Parathyroid adenoma (tissue), 2 donors: ENCODE measurements around the gene TOMM34.

Source experiments
- H2AFZ ChIP-seq: fragments of 300-600 bp; sonication (generic); one replicate; pipeline ENCODE4 v1.7.0; 2017; ENCODE audit warnings: antibody characterized with exemption, mild to moderate bottlenecking
- H3K27ac ChIP-seq: fragments of 300-600 bp; sonication (generic); one replicate; pipeline ENCODE4 v1.7.0; 2017
- H3K27me3 ChIP-seq: fragments of 300-600 bp; sonication (generic); one replicate; pipeline ENCODE4 v1.7.0; 2017; ENCODE audit warnings: low read length; ENCODE audit not compliant: control insufficient read depth, insufficient read depth
- H3K36me3 ChIP-seq: fragments of 300-600 bp; sonication (generic); one replicate; pipeline ENCODE4 v1.7.0; 2017; ENCODE audit warnings: low read length; ENCODE audit not compliant: control insufficient read depth, insufficient read depth
- H3K4me1 ChIP-seq: fragments of 300-600 bp; sonication (generic); one replicate; pipeline ENCODE4 v1.7.0; 2017; ENCODE audit warnings: control low read depth
- H3K4me2 ChIP-seq: fragments of 300-600 bp; sonication (generic); one replicate; pipeline ENCODE4 v1.7.0; 2017; ENCODE audit warnings: low read length
- H3K4me3 ChIP-seq: fragments of 300-600 bp; sonication (generic); one replicate; pipeline ENCODE4 v1.7.0; 2017; ENCODE audit warnings: low read depth, low read length
- H3K79me2 ChIP-seq: fragments of 300-600 bp; sonication (generic); one replicate; pipeline ENCODE4 v1.7.0; 2017; ENCODE audit warnings: control low read depth
- H3K9ac ChIP-seq: fragments of 300-600 bp; sonication (generic); one replicate; pipeline ENCODE4 v1.7.0; 2017; ENCODE audit warnings: mild to moderate bottlenecking
- H3K9me3 ChIP-seq: fragments of 300-600 bp; sonication (generic); one replicate; pipeline ENCODE4 v1.7.0; 2017; ENCODE audit warnings: low read length; ENCODE audit not compliant: control insufficient read depth
- TF ChIP-seq, protein P1 (sequence below): fragments of 300-600 bp; sonication (generic); IDR thresholded peaks from one replicate; pipeline ENCODE4 v1.7.0; 2017; ENCODE audit warnings: antibody characterized with exemption, mild to moderate bottlenecking
- donor health status: primary hyperparathyroidism.

TOMM34 gene

DNA sequence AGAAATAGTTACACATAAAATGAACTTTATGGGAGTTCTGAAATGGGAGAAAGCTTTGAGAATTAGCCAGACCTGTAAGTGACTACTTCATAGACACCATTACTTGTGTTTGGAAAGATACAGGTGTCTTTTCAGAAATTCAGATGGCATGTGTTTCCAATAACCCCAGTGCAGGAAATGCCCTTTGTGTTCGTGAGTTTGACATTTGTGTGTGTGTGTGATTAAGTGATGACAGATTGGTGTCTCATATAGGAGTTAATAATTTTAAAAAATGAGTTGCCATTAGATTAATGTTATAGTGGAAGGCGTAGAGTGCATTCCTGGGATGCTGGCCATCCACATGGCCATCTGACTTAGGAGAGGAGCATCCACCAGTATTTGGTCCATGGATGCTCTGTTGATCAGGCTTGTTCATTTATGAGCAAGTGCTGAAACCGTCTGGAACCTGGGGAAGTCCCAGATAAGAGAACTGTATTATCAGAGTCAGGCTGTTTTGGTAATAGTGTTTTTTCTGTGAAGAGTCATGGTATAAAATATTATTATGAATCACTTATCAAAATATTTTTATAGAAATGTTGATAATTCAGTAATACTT, 9.2 kb upstream of the TOMM34 start:
- Histone ChIP-seq H3K9me3 (no peaks in the 10 kb centered on the region), H3K4me2 (no peak overlapping the region), H3K27me3 (no peaks in the 10 kb centered on the region), H3K4me3 (no peak overlapping the region), H3K9ac (no peak overlapping the region), H3K79me2 (no peaks in the 10 kb centered on the region), H3K4me1 (peaks cover 6% of the 10 kb centered on the region), H2AFZ (no peak overlapping the region), H3K27ac (no peak overlapping the region), H3K36me3 (no peaks in the 10 kb centered on the region)
- TF ChIP-seq, protein P1, sequence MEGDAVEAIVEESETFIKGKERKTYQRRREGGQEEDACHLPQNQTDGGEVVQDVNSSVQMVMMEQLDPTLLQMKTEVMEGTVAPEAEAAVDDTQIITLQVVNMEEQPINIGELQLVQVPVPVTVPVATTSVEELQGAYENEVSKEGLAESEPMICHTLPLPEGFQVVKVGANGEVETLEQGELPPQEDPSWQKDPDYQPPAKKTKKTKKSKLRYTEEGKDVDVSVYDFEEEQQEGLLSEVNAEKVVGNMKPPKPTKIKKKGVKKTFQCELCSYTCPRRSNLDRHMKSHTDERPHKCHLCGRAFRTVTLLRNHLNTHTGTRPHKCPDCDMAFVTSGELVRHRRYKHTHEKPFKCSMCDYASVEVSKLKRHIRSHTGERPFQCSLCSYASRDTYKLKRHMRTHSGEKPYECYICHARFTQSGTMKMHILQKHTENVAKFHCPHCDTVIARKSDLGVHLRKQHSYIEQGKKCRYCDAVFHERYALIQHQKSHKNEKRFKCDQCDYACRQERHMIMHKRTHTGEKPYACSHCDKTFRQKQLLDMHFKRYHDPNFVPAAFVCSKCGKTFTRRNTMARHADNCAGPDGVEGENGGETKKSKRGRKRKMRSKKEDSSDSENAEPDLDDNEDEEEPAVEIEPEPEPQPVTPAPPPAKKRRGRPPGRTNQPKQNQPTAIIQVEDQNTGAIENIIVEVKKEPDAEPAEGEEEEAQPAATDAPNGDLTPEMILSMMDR, result no peak

DNA sequence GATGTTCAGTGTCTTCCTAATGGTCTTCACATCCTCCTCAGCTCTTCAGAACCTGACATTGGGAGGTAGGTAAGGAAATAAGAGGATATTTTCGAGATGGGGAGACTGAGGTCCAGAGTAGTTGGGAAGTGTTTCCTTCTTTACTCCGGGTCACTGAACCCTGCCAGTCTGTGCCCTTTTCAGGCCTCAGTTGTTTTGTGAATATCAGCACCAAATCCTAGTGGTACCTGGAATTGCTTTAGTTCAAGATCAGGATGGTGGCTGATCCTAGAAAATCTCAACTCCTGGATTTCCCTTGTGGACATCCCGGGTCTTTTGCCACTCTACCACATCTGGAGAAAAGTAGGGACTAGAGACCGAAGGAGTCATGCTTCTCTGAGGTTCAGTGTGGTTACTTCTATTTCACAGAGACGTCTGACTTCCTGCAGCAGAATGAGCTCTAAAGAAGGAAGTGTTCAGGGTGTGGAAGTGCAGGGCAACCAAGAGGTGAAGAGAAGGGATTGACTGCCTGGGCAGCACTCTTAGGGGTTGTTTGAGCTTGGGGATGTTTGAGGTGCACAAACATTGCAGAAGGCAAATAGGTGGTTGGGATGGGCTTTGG, 7.1 kb upstream of the TOMM34 start:
- H3K4me1 ChIP-seq, result peaks cover 6% of the 10 kb centered on the region
- H3K27ac ChIP-seq, result peak overlapping the region; percentile 30
- TF ChIP-seq, protein P1, result no peak
- H3K9ac ChIP-seq, result no peak overlapping the region
- H3K4me2 ChIP-seq, result peak overlapping the region; percentile 92
- H3K9me3 ChIP-seq, result no peaks in the 10 kb centered on the region
- H3K36me3 ChIP-seq, result no peaks in the 10 kb centered on the region
- no peaks in the 10 kb centered on the region for H3K79me2 ChIP-seq
- peak overlapping the region; percentile 91 for H3K4me3 ChIP-seq
- H3K27me3 ChIP-seq, result no peaks in the 10 kb centered on the region
- peak overlapping the region; percentile 79 for H2AFZ ChIP-seq

DNA sequence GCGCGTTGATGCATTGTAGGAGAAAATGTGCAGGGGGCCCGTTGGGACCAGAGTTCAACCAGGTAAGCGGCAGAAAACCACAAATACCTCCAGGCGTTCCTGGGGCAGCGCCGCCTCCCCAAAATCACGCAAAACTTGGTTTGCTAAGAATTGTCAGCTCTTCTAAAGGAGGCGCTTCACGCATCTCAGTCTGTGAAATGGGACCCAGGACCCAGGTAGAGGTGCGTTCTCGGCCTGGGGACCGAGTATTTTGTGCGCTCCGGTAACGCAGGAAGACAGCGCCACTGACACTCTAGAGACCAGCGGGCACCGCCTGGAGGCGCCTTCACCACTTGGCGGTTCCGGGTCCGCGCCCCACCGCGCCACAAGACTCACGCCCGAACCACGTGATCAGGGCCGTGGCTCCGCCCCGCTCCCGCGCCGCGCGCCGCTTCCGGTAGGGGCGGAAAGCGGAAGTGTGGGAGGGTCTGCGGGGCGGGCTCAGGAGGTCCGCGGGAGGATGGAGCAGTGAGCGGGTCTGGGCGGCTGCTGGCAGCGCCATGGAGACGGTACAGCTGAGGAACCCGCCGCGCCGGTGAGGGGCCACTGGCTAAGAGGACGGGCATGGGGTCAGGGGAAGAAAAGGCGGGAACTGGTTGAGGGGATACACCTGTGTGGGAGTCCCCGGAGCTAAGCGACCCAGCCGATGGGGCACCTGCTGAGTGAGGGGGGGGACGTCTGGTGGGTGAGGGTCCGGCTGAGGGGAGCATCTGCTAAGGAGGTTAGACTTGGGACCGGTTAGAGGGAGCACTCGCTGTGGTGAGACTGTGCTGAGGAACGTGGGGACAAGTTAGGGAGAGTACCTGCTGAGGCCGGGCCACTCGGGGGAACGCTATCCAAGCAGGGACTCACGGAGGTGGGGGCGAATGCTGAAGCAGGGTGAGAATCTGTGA, 6.1 kb upstream of the TOMM34 start, which contains the start of gene STK4:
STK4 (plus strand) TSS at position 483 of the 932 bp plus-strand sequence; CDS start at position 540, 57 bp downstream.
- no peaks in the 10 kb centered on the region for H3K9me3 ChIP-seq
- peak within 1 kb of the TSS; percentile 91 for H3K4me3 ChIP-seq
- peak within 1 kb of the TSS; percentile 30 for H3K27ac ChIP-seq
- peaks cover 6% of the 10 kb centered on the region for H3K4me1 ChIP-seq
- TF ChIP-seq, protein P1, result peak; percentile 56
- H2AFZ ChIP-seq, result peak within 1 kb of the TSS; percentile 79
- H3K4me2 ChIP-seq, result peak within 1 kb of the TSS; percentile 92
- no peaks in the 10 kb centered on the region for H3K36me3 ChIP-seq
- no peaks in the 10 kb centered on the region for H3K27me3 ChIP-seq
- no peaks in the 10 kb centered on the region for H3K79me2 ChIP-seq
- peak within 1 kb of the TSS; percentile 25 for H3K9ac ChIP-seq

DNA sequence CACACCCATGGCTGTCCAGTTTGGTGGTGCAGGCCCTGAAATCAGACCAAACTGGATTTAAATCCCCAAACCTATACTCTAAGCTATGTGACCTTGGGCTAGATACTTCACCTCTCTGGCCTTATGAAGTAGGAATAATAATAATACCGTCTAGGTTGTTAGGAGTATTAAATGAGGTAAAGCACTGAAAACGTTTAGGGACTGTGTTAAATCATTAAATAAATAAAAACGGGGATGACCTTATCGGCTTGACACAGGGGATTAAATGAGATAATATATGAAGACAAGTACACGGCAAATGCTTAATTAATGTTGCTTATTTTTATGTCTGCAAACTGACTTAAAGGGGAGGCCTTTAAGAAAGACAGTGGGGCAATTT, 5.4 kb upstream of the TOMM34 start:
- Histone ChIP-seq H3K4me2 (peak overlapping the region; percentile 92), H3K27me3 (no peaks in the 10 kb centered on the region), H3K36me3 (no peaks in the 10 kb centered on the region), H3K27ac (peak overlapping the region; percentile 30), H2AFZ (peak overlapping the region; percentile 79), H3K79me2 (no peaks in the 10 kb centered on the region), H3K4me1 (peaks cover 7% of the 10 kb centered on the region), H3K9me3 (no peaks in the 10 kb centered on the region), H3K4me3 (peak overlapping the region; percentile 91), H3K9ac (no peak overlapping the region)
- TF ChIP-seq, protein P1, result no peak
